GM12878 (cell line): Measurements from ENCODE around the gene AP3S2. TPM values are rescaled to one million over a fixed set of nuclear protein-coding genes. Genes with fewer than 3 reads are reported as not detected.

Source experiments
- ATAC-seq: fragments of 200-7000 bp; cut with Tn5 transposase; 3 replicates; pipeline ENCODE4 v1.9.1; 2020; ENCODE audit warnings: mild to moderate bottlenecking, moderate library complexity
- BruUV-seq: library from RNA; stranded (reverse); fragments of 400-500 nt; replicated peaks from 2 replicates; lab custom pipeline; 2021; lab: Mats Ljungman, UMichigan
- CTCF ChIA-PET: fragments of 300-600 bp; sonication (Branson Sonifier 250); formaldehyde crosslinking; extraction: SDS; loops from one replicate; lab custom pipeline; 2021; ENCODE audit warnings: inconsistent platforms; lab: Yijun Ruan, JAX
- POLR2A ChIA-PET: fragments of 350-600 bp; formaldehyde crosslinking; extraction: SDS; loops from one replicate; lab custom pipeline; 2021; ENCODE audit warnings: inconsistent platforms; lab: Charles Lee
- RAD21 ChIA-PET: fragments of 300-600 bp; sonication (Branson Sonifier 250); formaldehyde crosslinking; loops from one replicate; lab custom pipeline; 2023; ENCODE audit warnings: antibody characterized with exemption; ENCODE audit not compliant: unreplicated experiment; lab: Charles Lee
- SMC1A ChIA-PET: fragments of 300-600 bp; sonication (Branson Sonifier 250); formaldehyde crosslinking; loops from one replicate; lab custom pipeline; 2023; ENCODE audit not compliant: unreplicated experiment, uncharacterized antibody; lab: Charles Lee
- DNase-seq: peaks from one replicate; pipeline ENCODE4 v3.0.0-alpha.2; 2011; ENCODE audit warnings: low read depth, low spot score
- FAIRE-seq: peaks from 3 replicates; lab custom pipeline; 2011; peaks lifted over from hg19 to GRCh38; lab: Jason Lieb, UNC
- H2AFZ ChIP-seq: 2 replicates; pipeline ENCODE4 v1.6.0; 2011; ENCODE audit warnings: low read depth, low read length, control low read depth; ENCODE audit not compliant: control insufficient read depth
- H3K27ac ChIP-seq: 2 replicates; pipeline ENCODE4 v1.5.1; 2011; ENCODE audit warnings: control low read depth; ENCODE audit not compliant: control insufficient read depth, insufficient read depth
- H3K27me3 ChIP-seq, 2 experiments: replicated peaks in 1 of 2; 2 replicates each; pipeline versions ENCODE4 v1.6.0 to v1.6.1; 2011; ENCODE audit warnings: low read length in 1 of 2; ENCODE audit not compliant: control insufficient read depth in 2 of 2, insufficient read depth in 2 of 2
- H3K36me3 ChIP-seq, 2 experiments: 2 replicates each; pipeline ENCODE4 v1.5.1; 2011; ENCODE audit warnings: low read length in 1 of 2; ENCODE audit not compliant: control insufficient read depth in 2 of 2, insufficient read depth in 2 of 2
- H3K4me1 ChIP-seq: 2 replicates; pipeline ENCODE4 v1.6.1; 2011; ENCODE audit warnings: mild to moderate bottlenecking, low read length, moderate library complexity, mixed read lengths; ENCODE audit not compliant: control insufficient read depth, insufficient read depth
- H3K4me2 ChIP-seq: 2 replicates; pipeline ENCODE4 v1.6.0; 2011; ENCODE audit warnings: control low read depth; ENCODE audit not compliant: control insufficient read depth, insufficient read depth
- H3K4me3 ChIP-seq: fragments of 200-600 bp; sonication (generic); 2 replicates; pipeline ENCODE4 v1.5.1; 2016
- H3K79me2 ChIP-seq: 2 replicates; pipeline ENCODE4 v1.6.0; 2011; ENCODE audit warnings: low read length; ENCODE audit not compliant: control insufficient read depth, insufficient read depth
- H3K9ac ChIP-seq: 2 replicates; pipeline ENCODE4 v1.8.0; 2011; ENCODE audit warnings: low read length, control low read depth, mixed read lengths; ENCODE audit not compliant: control insufficient read depth, insufficient read depth
- H3K9me3 ChIP-seq: replicated peaks from 3 replicates; pipeline ENCODE4 v1.5.1; 2011; ENCODE audit warnings: mild to moderate bottlenecking, low read length; ENCODE audit not compliant: control insufficient read depth, insufficient read depth
- H4K20me1 ChIP-seq: 2 replicates; pipeline ENCODE4 v1.6.0; 2011; ENCODE audit not compliant: control insufficient read depth, insufficient read depth
- BRCA1 ChIP-seq: IDR thresholded peaks from 2 replicates; pipeline ENCODE4 v1.6.1; 2011; ENCODE audit warnings: low read depth, low read length, improper control_type of control experiment
- CBFB ChIP-seq: IDR thresholded peaks from 2 replicates; pipeline ENCODE4 v1.6.1; 2016; ENCODE audit warnings: antibody characterized with exemption, low read depth
- CBX5 ChIP-seq: sonication (generic); IDR thresholded peaks from 2 replicates; pipeline ENCODE4 v1.6.1; 2016; ENCODE audit warnings: low read depth, moderate library complexity, mild to moderate bottlenecking, inconsistent platforms
- CHD4 ChIP-seq: fragments of 200-600 bp; sonication (generic); IDR thresholded peaks from 2 replicates; pipeline ENCODE4 v1.6.1; 2016; ENCODE audit warnings: mild to moderate bottlenecking
- CREM ChIP-seq: IDR thresholded peaks from 2 replicates; pipeline ENCODE4 v1.6.1; 2014; ENCODE audit warnings: antibody characterized with exemption, low read depth
- FOS ChIP-seq: IDR thresholded peaks from 3 replicates; pipeline ENCODE4 v1.6.1; 2011; ENCODE audit warnings: borderline replicate concordance; ENCODE audit not compliant: insufficient read length; ENCODE audit errors: extremely low read depth
- HDAC6 ChIP-seq: fragments of 200-600 bp; sonication (generic); IDR thresholded peaks from one replicate; pipeline ENCODE4 v1.8.0; 2017; ENCODE audit warnings: antibody characterized with exemption; ENCODE audit not compliant: unreplicated experiment
- KDM1A ChIP-seq: fragments of 200-600 bp; sonication (generic); IDR thresholded peaks from 2 replicates; pipeline ENCODE4 v1.6.1; 2016; ENCODE audit warnings: borderline replicate concordance
- NFXL1 ChIP-seq: fragments of 450-650 bp; IDR thresholded peaks from 2 replicates; pipeline ENCODE4 v1.6.1; 2017; ENCODE audit warnings: antibody characterized with exemption, mild to moderate bottlenecking, borderline replicate concordance
- NRF1 ChIP-seq: conservative IDR thresholded peaks from 2 replicates; pipeline ENCODE4 v1.6.1; 2011; ENCODE audit warnings: mild to moderate bottlenecking, low read depth, low read length, improper control_type of control experiment
- RELA ChIP-seq: fragments of 450-650 bp; IDR thresholded peaks from 2 replicates; pipeline ENCODE4 v1.8.0; 2014; ENCODE audit warnings: borderline replicate concordance; ENCODE audit not compliant: partially characterized antibody
- SMAD5 ChIP-seq: IDR thresholded peaks from 2 replicates; pipeline ENCODE4 v1.6.1; 2016; ENCODE audit warnings: antibody characterized with exemption, low read depth
- TARDBP ChIP-seq: IDR thresholded peaks from 2 replicates; pipeline ENCODE4 v1.6.1; 2016; ENCODE audit warnings: borderline replicate concordance
- YBX1 ChIP-seq: fragments of 450-650 bp; IDR thresholded peaks from 2 replicates; pipeline ENCODE4 v1.6.1; 2016; ENCODE audit warnings: antibody characterized with exemption
- ZNF207 ChIP-seq: fragments of 450-650 bp; IDR thresholded peaks from 2 replicates; pipeline ENCODE4 v1.6.1; 2014; ENCODE audit warnings: antibody characterized with exemption, mild to moderate bottlenecking, borderline replicate concordance
- WGBS: methylation state at CpG from one replicate; pipeline ENCODE4 v1.1.6; 2016; ENCODE audit warnings: low lambda C conversion rate; ENCODE audit not compliant: insufficient replicate concordance, insufficient coverage; ENCODE audit errors: missing lambda C conversion rate; 5-methylcytosine and 5-hydroxymethylcytosine counted together
- in situ Hi-C: fragments of 300-500 bp; cut with MboI; formaldehyde crosslinking; loops from 9 replicates; pipeline ENCODE4 v1.14.3; 2018; ENCODE audit warnings: mixed read lengths
- intact Hi-C: fragments of 100-400 bp; cut with micrococcal nuclease; formaldehyde crosslinking; loops from one replicate; pipeline ENCODE4 v1.14.2; 2022; ENCODE audit not compliant: unreplicated experiment
- polyA plus RNA-seq, 11 experiments: library from polyadenylated mRNA; depleted of rRNA in 4 of 11; unstranded in 6 of 11; stranded (reverse) in 5 of 11; fragments of >200 nt; fragmentation: Nextera tagmentation in 4 of 11; fragmentation: Illumina TruSeq in 1 of 11; extraction: Ambion mirVana in 4 of 11; extraction: Trizol in 1 of 11; gene quantifications; 1 replicate in 1 of 11; 2 replicates in 10 of 11; pipeline versions ENCODE4 v1.2.1 to v1.2.3, GENCODE V29; 2011 to 2016; ENCODE audit warnings: inconsistent platforms in 2 of 11, missing spikeins in 2 of 11, low read depth in 1 of 11
- total RNA-seq, 4 experiments: library from RNA; depleted of rRNA in 3 of 4; stranded (reverse); fragments of >200 nt in 3 of 4; fragmentation: Illumina TruSeq in 1 of 4; extraction: Trizol in 1 of 4; gene quantifications; 2 replicates each; pipeline versions ENCODE4 v1.2.1 to v1.2.3, GENCODE V29; 2013 to 2021
- TF ChIP-seq, protein P1 (sequence below): IDR thresholded peaks from 2 replicates; pipeline ENCODE4 v1.6.1; 2012; ENCODE audit warnings: low read depth, low read length, improper control_type of control experiment

Gene AP3S2
- total and polyA plus RNA-seq, 10 of the 15 experiments (the other 5 are each of a cell fraction or from before 2014, with no cell fraction given), result 10.0 to 43.6 (median 26.0) TPM

DNA sequence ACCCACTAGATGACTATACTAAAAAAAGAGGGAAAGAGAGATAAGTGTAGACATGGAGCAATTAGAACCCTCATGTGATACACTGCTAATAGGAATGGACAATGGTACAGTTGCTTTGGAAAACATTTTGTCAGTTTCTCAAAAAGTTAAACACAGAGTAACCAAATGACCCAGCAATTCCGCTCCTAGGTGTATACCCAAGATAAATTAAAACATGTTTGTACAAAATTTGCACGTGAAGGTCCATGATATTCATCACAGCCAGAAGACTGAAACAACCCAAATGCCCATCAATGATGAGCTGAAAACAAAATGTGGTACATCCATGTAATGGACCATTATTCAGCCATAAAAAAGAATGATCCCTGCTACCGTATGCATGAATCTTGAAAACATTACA, 105.8 kb downstream of the AP3S2 start:
- H3K9ac ChIP-seq, result no peak overlapping the region
- no peak for DNase-seq
- no peaks in the 10 kb centered on the region for H3K36me3 ChIP-seq
- ChIA-PET CTCF (no interaction called here), RAD21 (no interaction called here), SMC1A (no interaction called here), POLR2A (no interaction called here)
- intact Hi-C loops, result no loop called here
- H3K4me2 ChIP-seq, result no peak overlapping the region
- no peak overlapping the region for H2AFZ ChIP-seq
- H3K27me3 ChIP-seq, result no peaks in the 10 kb centered on the region
- 92% methylated on average over 3 of the region's 3 CpGs for WGBS
- peaks cover 2% of the 10 kb centered on the region; the same call in 2 of the 3 replicates for H3K9me3 ChIP-seq
- no peaks in the 10 kb centered on the region for H4K20me1 ChIP-seq
- no peak for FAIRE-seq
- TF ChIP-seq CBX5, result no peak
- TF ChIP-seq BRCA1, result no peak
- TF ChIP-seq ZNF207, result no peak
- no peak for TF ChIP-seq FOS
- TF ChIP-seq CREM, result no peak
- TF ChIP-seq HDAC6, result no peak
- TF ChIP-seq NRF1, result no peak
- no peak for TF ChIP-seq TARDBP
- TF ChIP-seq KDM1A, result no peak
- TF ChIP-seq, protein P1, sequence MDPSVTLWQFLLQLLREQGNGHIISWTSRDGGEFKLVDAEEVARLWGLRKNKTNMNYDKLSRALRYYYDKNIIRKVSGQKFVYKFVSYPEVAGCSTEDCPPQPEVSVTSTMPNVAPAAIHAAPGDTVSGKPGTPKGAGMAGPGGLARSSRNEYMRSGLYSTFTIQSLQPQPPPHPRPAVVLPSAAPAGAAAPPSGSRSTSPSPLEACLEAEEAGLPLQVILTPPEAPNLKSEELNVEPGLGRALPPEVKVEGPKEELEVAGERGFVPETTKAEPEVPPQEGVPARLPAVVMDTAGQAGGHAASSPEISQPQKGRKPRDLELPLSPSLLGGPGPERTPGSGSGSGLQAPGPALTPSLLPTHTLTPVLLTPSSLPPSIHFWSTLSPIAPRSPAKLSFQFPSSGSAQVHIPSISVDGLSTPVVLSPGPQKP, result no peak
- no peak for TF ChIP-seq YBX1
- no peak for TF ChIP-seq RELA
- no peak for TF ChIP-seq CBFB
- no peak for TF ChIP-seq SMAD5
- no peak for TF ChIP-seq NFXL1
- no peak for TF ChIP-seq CHD4
- no TSS peak for BruUV-seq
- no peak overlapping the region for H3K4me3 ChIP-seq
- no peak for ATAC-seq
- no peak overlapping the region for H3K27ac ChIP-seq
- H3K4me1 ChIP-seq, result no peaks in the 10 kb centered on the region
- in situ Hi-C loops, result no loop called here
- H3K79me2 ChIP-seq, result no peaks in the 10 kb centered on the region
